ENCODE measurements around the gene GREB1. TPM values are rescaled to one million over a fixed set of nuclear protein-coding genes. Genes with fewer than 3 reads are reported as not detected.

The GREB1 gene
- polyA plus RNA-seq, 5 donors = 10.0 to 18.5 (median 13.2) TPM

GRCh38 chr2:11596801-11597200 lies 63.0 kb downstream of the GREB1 start:
- DNase-seq = no peak

- DNase-seq = no peak
Observed at GRCh38 chr2:11597538-11598225, 63.8 kb downstream of the GREB1 start.

- no peak for DNase-seq
Observed at GRCh38 chr2:11598228-11598731, 64.4 kb downstream of the GREB1 start.

GRCh38 chr2:11602563-11603204 lies 68.8 kb downstream of the GREB1 start:
- no peak for DNase-seq

GRCh38 chr2:11610624-11611242 lies 76.9 kb downstream of the GREB1 start:
- DNase-seq = no peak

GRCh38 chr2:11611251-11611650 lies 77.4 kb downstream of the GREB1 start:
- no peak for DNase-seq

GRCh38 chr2:11612553-11613215 lies 78.8 kb downstream of the GREB1 start:
- no peak for DNase-seq

- DNase-seq = no peak
Observed at GRCh38 chr2:11613297-11613696, 79.5 kb downstream of the GREB1 start.

GRCh38 chr2:11615209-11615608 lies 81.4 kb downstream of the GREB1 start:
- no peak for DNase-seq

GRCh38 chr2:11616097-11616687 lies 82.3 kb downstream of the GREB1 start:
- DNase-seq = no peak

- no peak for DNase-seq
Observed at GRCh38 chr2:11616851-11617415, 83.1 kb downstream of the GREB1 start.

- DNase-seq = no peak
Observed at GRCh38 chr2:11617527-11617926, 83.7 kb downstream of the GREB1 start.

GRCh38 chr2:11617984-11618707 lies 84.3 kb downstream of the GREB1 start:
- DNase-seq = no peak

- DNase-seq = no peak
Observed at GRCh38 chr2:11618708-11619062, 84.8 kb downstream of the GREB1 start.

GRCh38 chr2:11621410-11621809 lies 87.6 kb downstream of the GREB1 start:
- no peak for DNase-seq

GRCh38 chr2:11622611-11623010 lies 88.8 kb downstream of the GREB1 start:
- DNase-seq = no peak

GRCh38 chr2:11624893-11625292 lies 91.0 kb downstream of the GREB1 start:
- no peak for DNase-seq

- no peak for DNase-seq
Observed at GRCh38 chr2:11625671-11626070, 91.8 kb downstream of the GREB1 start.

- no peak for DNase-seq
Observed at GRCh38 chr2:11628675-11629074, 94.8 kb downstream of the GREB1 start.

GRCh38 chr2:11629215-11629614 lies 95.4 kb downstream of the GREB1 start:
- DNase-seq = no peak

- DNase-seq = no peak
Observed at GRCh38 chr2:11629851-11630250, 96.0 kb downstream of the GREB1 start.
